Osteocyte (in vitro differentiated cells): ENCODE data around the gene KLHL33. TPM values are rescaled to one million over a fixed set of nuclear protein-coding genes. Genes with fewer than 3 reads are reported as not detected.
A peak's percentile ranks its signal among the peaks of the same experiment; 100 is the strongest.

ENCODE experiments used
- DNase-seq: peaks from one replicate; pipeline ENCODE4 v3.0.0; 2021; ENCODE audit warnings: mixed read lengths; ENCODE audit not compliant: unreplicated experiment; ENCODE audit errors: extremely low spot score
- H3K27ac Mint-ChIP-seq: one replicate; pipeline ENCODE4 v1.8.0; 2021; ENCODE audit warnings: mild to moderate bottlenecking, mixed read lengths; ENCODE audit not compliant: unreplicated experiment
- H3K27me3 Mint-ChIP-seq: one replicate; pipeline ENCODE4 v1.8.0; 2021; ENCODE audit warnings: mixed read lengths; ENCODE audit not compliant: unreplicated experiment
- H3K36me3 Mint-ChIP-seq: one replicate; pipeline ENCODE4 v1.8.0; 2021; ENCODE audit warnings: mixed read lengths; ENCODE audit not compliant: unreplicated experiment
- H3K4me1 Mint-ChIP-seq: one replicate; pipeline ENCODE4 v1.8.0; 2021; ENCODE audit warnings: mixed read lengths; ENCODE audit not compliant: unreplicated experiment
- H3K4me3 Mint-ChIP-seq: one replicate; pipeline ENCODE4 v1.8.0; 2021; ENCODE audit warnings: mild to moderate bottlenecking, moderate library complexity, mixed read lengths; ENCODE audit not compliant: unreplicated experiment
- H3K9me3 Mint-ChIP-seq: one replicate; pipeline ENCODE4 v1.8.0; 2021; ENCODE audit warnings: mixed read lengths; ENCODE audit not compliant: unreplicated experiment
- CTCF ChIP-seq: fragments of 200-600 bp; sonication (generic); IDR thresholded peaks from 2 replicates; pipeline ENCODE4 v1.5.0; 2021; ENCODE audit warnings: antibody characterized with exemption, mild to moderate bottlenecking, moderate library complexity
- total RNA-seq: library from RNA; stranded (reverse); gene quantifications from 2 replicates; pipeline ENCODE4 v1.2.1, GENCODE V29; 2021

KLHL33 gene
- total RNA-seq, 1 donor from 2014 or later: 0.08 TPM

GRCh38 chr14:20441461-20441860 lies 5.5 kb upstream of the KLHL33 start:
- Mint-ChIP-seq H3K27me3 (no peaks in the 10 kb centered on the region), H3K27ac (no peak overlapping the region), H3K4me1 (peaks cover 1% of the 10 kb centered on the region), H3K4me3 (no peak overlapping the region), H3K9me3 (no peaks in the 10 kb centered on the region), H3K36me3 (peaks cover under 1% of the 10 kb centered on the region)
- no peak for TF ChIP-seq CTCF
- DNase-seq: no peak

- Mint-ChIP-seq H3K36me3 (no peaks in the 10 kb centered on the region), H3K27me3 (no peaks in the 10 kb centered on the region), H3K9me3 (no peaks in the 10 kb centered on the region), H3K4me1 (peaks cover 4% of the 10 kb centered on the region), H3K27ac (no peak overlapping the region), H3K4me3 (no peak overlapping the region)
- no peak for TF ChIP-seq CTCF
- DNase-seq: no peak
These were observed 4.9 kb upstream of the KLHL33 start for GRCh38 chr14:20440882-20441281.

- no peak for TF ChIP-seq CTCF
- H3K4me3 Mint-ChIP-seq: no peak overlapping the region
- no peak for DNase-seq
- no peak overlapping the region for H3K27ac Mint-ChIP-seq
- no peaks in the 10 kb centered on the region for H3K9me3 Mint-ChIP-seq
- peaks cover 6% of the 10 kb centered on the region for H3K4me1 Mint-ChIP-seq
- H3K36me3 Mint-ChIP-seq: no peaks in the 10 kb centered on the region
- no peaks in the 10 kb centered on the region for H3K27me3 Mint-ChIP-seq
These were observed 4.5 kb upstream of the KLHL33 start for GRCh38 chr14:20440465-20440864.

- Mint-ChIP-seq H3K27ac (no peak overlapping the region), H3K9me3 (no peaks in the 10 kb centered on the region), H3K4me1 (peaks cover 6% of the 10 kb centered on the region), H3K36me3 (no peaks in the 10 kb centered on the region), H3K4me3 (no peak overlapping the region), H3K27me3 (peaks cover 2% of the 10 kb centered on the region)
- no peak for TF ChIP-seq CTCF
- no peak for DNase-seq
These were observed 2.7 kb upstream of the KLHL33 start for GRCh38 chr14:20438664-20439063.

- H3K9me3 Mint-ChIP-seq: no peaks in the 10 kb centered on the region
- peak overlapping the region; percentile 34 for H3K27ac Mint-ChIP-seq
- H3K4me1 Mint-ChIP-seq: peaks cover 6% of the 10 kb centered on the region
- no peaks in the 10 kb centered on the region for H3K36me3 Mint-ChIP-seq
- no peak overlapping the region for H3K4me3 Mint-ChIP-seq
- peaks cover 3% of the 10 kb centered on the region for H3K27me3 Mint-ChIP-seq
- TF ChIP-seq CTCF: no peak
- no peak for DNase-seq
These were observed 393 bp upstream of the KLHL33 start for GRCh38 chr14:20436363-20436755.
